ENCODE results near the gene TTLL6.
A peak's percentile ranks its signal among the peaks of the same experiment; 100 is the strongest.
"Not testable (repeated sequence)": the region's sequence is repeated elsewhere in the genome, so short reads cannot be mapped to it uniquely, and the experiment has no call there.

The TTLL6 gene

DNA sequence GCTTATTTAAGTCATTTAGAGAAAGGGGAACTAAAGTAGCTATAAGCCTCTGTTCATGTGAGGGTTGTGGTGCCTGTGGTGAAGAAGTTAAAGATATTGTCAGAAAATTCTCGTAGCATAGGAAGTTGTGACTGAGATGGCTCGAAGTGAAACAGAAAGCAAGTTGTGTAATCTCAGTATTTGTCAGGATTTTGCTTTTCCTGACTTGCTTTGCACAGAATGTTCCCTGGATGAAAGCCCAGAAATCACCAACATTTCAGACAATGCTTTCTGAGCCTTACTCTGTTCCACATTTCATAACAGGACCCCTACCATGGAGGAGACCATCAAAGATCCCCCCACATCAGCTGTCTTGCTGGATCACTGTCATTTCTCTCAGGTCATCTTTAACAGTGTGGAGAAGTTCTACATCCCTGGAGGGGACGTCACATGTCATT lies 24.4 kb upstream of the TTLL6 start:
- Histone ChIP-seq H3K4me2 (ENCODE audit: low read length) (peak overlapping the region; percentile 10), H3K4me1 (peaks cover under 1% of the 10 kb centered on the region), H3K79me2 (peaks cover 10% of the 10 kb centered on the region), H3K9me3 (ENCODE audit: control insufficient read depth, low read length) (no peaks in the 10 kb centered on the region), H2AFZ (no peak overlapping the region), H3K4me3 (ENCODE audit: low read depth, low read length) (peak overlapping the region; percentile 20), H3K27me3 (ENCODE audit: control insufficient read depth, insufficient read depth, low read length) (no peaks in the 10 kb centered on the region), H3K9ac (no peak overlapping the region), H3K36me3 (ENCODE audit: control insufficient read depth, insufficient read depth, low read length) (no peaks in the 10 kb centered on the region), H3K27ac (peak overlapping the region; percentile 58)
- TF ChIP-seq, protein P1, sequence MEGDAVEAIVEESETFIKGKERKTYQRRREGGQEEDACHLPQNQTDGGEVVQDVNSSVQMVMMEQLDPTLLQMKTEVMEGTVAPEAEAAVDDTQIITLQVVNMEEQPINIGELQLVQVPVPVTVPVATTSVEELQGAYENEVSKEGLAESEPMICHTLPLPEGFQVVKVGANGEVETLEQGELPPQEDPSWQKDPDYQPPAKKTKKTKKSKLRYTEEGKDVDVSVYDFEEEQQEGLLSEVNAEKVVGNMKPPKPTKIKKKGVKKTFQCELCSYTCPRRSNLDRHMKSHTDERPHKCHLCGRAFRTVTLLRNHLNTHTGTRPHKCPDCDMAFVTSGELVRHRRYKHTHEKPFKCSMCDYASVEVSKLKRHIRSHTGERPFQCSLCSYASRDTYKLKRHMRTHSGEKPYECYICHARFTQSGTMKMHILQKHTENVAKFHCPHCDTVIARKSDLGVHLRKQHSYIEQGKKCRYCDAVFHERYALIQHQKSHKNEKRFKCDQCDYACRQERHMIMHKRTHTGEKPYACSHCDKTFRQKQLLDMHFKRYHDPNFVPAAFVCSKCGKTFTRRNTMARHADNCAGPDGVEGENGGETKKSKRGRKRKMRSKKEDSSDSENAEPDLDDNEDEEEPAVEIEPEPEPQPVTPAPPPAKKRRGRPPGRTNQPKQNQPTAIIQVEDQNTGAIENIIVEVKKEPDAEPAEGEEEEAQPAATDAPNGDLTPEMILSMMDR (IDR thresholded peaks at IDR 0.05): no peak

DNA sequence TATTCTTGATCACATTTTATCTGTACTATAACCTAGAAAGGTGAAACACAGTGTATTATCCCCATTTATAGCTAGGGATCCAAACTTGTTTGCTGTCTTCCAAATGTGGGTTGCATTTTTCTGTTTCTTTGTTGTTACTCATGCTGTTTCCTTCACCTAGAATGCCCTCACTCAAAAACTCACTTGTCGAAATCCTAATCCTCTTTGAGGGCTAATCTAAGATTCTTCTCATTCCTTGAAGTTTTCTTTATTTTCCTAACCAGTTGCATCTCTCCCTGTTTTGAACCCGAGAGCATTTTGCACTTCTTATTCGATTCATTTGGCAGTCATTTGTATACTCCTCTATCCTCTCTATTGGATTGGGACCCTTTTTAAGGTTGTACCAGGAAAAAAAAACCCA lies 23.4 kb upstream of the TTLL6 start:
- peaks cover 8% of the 10 kb centered on the region for H3K4me1 ChIP-seq
- TF ChIP-seq, protein P1 (IDR thresholded peaks at IDR 0.05): no peak
- no peaks in the 10 kb centered on the region for H3K36me3 ChIP-seq (ENCODE audit: control insufficient read depth, insufficient read depth, low read length)
- H3K4me2 ChIP-seq (ENCODE audit: low read length): no peak overlapping the region
- H3K4me3 ChIP-seq (ENCODE audit: low read depth, low read length): no peak overlapping the region
- peak overlapping the region; percentile 58 for H3K27ac ChIP-seq
- no peak overlapping the region for H2AFZ ChIP-seq
- no peaks in the 10 kb centered on the region for H3K9me3 ChIP-seq (ENCODE audit: control insufficient read depth, low read length)
- peaks cover 18% of the 10 kb centered on the region for H3K79me2 ChIP-seq
- no peak overlapping the region for H3K9ac ChIP-seq
- no peaks in the 10 kb centered on the region for H3K27me3 ChIP-seq (ENCODE audit: control insufficient read depth, insufficient read depth, low read length)

DNA sequence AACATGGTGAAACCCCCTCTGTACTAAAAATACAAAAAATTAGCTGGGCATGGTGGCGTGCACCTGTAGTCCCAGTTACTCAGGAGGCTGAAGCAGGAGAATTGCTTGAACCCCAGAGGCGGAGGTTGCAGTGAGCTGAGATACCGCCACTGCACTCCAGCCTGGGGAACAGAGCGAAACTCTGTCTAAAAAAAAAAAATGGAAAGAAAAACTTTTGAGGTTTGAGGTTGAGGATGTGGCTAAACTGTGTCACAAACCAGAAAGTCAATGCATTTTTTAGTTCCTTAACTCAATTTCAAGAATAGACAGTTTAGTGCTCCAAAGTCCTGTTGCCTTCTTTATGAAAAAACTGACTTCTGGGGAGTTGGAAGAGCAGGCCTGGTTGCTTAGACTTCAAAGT lies 20.4 kb upstream of the TTLL6 start:
- H3K27ac ChIP-seq; H3K36me3 ChIP-seq (ENCODE audit: control insufficient read depth, insufficient read depth, low read length); H3K27me3 ChIP-seq (ENCODE audit: control insufficient read depth, insufficient read depth, low read length); H3K9me3 ChIP-seq (ENCODE audit: control insufficient read depth, low read length); H3K4me2 ChIP-seq (ENCODE audit: low read length); H3K4me3 ChIP-seq (ENCODE audit: low read depth, low read length); H2AFZ ChIP-seq; H3K9ac ChIP-seq: not testable (repeated sequence)
- Histone ChIP-seq H3K79me2 (peaks cover 22% of the 10 kb centered on the region), H3K4me1 (peaks cover 11% of the 10 kb centered on the region)

DNA sequence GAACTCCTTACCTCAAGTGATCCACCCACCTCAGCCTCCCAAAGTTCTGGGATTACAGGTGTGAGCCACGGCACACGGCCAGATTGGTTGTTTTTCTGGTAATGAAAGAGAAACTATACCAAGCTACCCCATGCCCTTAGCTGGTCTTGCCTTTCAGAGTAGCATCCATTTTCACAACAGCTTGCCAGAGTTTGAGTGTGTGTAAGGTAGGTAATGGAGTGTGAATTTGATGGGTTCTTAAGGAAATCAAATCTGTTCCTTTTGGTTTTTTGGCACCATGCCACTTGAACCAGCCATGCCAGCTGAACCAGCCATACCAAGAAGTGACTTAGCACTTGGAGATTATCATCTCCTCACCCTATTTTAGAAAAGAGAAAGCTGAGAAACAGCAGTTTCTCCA lies 18.9 kb upstream of the TTLL6 start:
- no peak overlapping the region for H3K27ac ChIP-seq

DNA sequence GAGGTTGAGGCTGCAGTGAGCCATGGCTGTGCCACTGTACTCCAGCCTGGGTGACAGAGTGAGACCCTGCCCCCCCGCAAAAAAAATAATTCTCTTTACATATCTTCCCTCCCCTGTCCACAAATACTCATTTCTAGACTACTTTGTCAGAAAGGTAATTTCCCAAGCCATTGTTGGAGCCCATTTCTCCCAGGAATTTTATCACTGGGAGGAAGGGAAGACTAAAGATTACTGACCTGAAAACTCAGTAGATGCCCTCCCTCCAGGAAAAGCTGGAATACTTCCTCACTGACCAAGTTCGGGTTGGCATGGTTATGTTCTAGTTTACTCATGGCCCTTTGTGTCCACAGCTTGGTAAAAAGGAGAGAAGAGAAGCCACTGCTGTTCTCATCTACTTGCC lies 17.9 kb upstream of the TTLL6 start:
- Histone ChIP-seq H3K4me2 (ENCODE audit: low read length) (no peak overlapping the region), H3K4me3 (ENCODE audit: low read depth, low read length) (no peak overlapping the region), H3K79me2 (peaks cover 43% of the 10 kb centered on the region), H3K27ac (no peak overlapping the region), H2AFZ (no peak overlapping the region), H3K9me3 (ENCODE audit: control insufficient read depth, low read length) (no peaks in the 10 kb centered on the region), H3K4me1 (peaks cover 18% of the 10 kb centered on the region), H3K36me3 (ENCODE audit: control insufficient read depth, insufficient read depth, low read length) (no peaks in the 10 kb centered on the region), H3K27me3 (ENCODE audit: control insufficient read depth, insufficient read depth, low read length) (no peaks in the 10 kb centered on the region), H3K9ac (no peak overlapping the region)
- TF ChIP-seq, protein P1 (IDR thresholded peaks at IDR 0.05): no peak

More for the DNA sequence above, 18.9 kb upstream of the TTLL6 start:
- Histone ChIP-seq H3K9ac (no peak overlapping the region), H3K27me3 (ENCODE audit: control insufficient read depth, insufficient read depth, low read length) (no peaks in the 10 kb centered on the region), H3K79me2 (peaks cover 36% of the 10 kb centered on the region), H3K4me1 (peaks cover 18% of the 10 kb centered on the region), H3K4me3 (ENCODE audit: low read depth, low read length) (no peak overlapping the region), H3K4me2 (ENCODE audit: low read length) (peak overlapping the region; percentile 7), H2AFZ (no peak overlapping the region), H3K36me3 (ENCODE audit: control insufficient read depth, insufficient read depth, low read length) (no peaks in the 10 kb centered on the region), H3K9me3 (ENCODE audit: control insufficient read depth, low read length) (no peaks in the 10 kb centered on the region)
- TF ChIP-seq, protein P1 (IDR thresholded peaks at IDR 0.05): no peak
